ENCODE data around the gene NRG3. TPM values are rescaled to one million over a fixed set of nuclear protein-coding genes. Genes with fewer than 3 reads are reported as not detected.

Gene NRG3
- total and polyA plus RNA-seq, 2 of the 8 experiments (the other 6 are each of a cell fraction or from before 2014, with no cell fraction given), result 4.2 to 5.0 TPM

- H2BK120ac ChIP-seq (replicated peaks; ENCODE audit: low read depth, low read length), result no peak overlapping the region
- no peak overlapping the region for H4K5ac ChIP-seq (ENCODE audit: insufficient read length, low read depth, low read length)
- no peaks in the 10 kb centered on the region for H3K4me1 ChIP-seq (replicated peaks in 1 of 4; ENCODE audit: control insufficient read depth in 3 of 4, insufficient read depth in 4 of 4, low read length in 3 of 4)
- no peak overlapping the region for H3K56ac ChIP-seq (replicated peaks; ENCODE audit: insufficient read length, low read depth, low read length)
- ChIA-PET POLR2A (ENCODE audit: partially characterized antibody) (no interaction called here), CTCF (ENCODE audit: partially characterized antibody) (interaction anchor here (0.6 to 1.4 kb wide), 2 partner anchors 132 to 527 kb away, joined by 3 read pairs; no protein-coding TSS in a partner anchor)
- H3K23me2 ChIP-seq (ENCODE audit: low read depth, low read length), result no peaks in the 10 kb centered on the region
- H4K20me1 ChIP-seq (replicated peaks in 1 of 2; ENCODE audit: control insufficient read depth in 1 of 2, insufficient read depth in 2 of 2, low read length in 2 of 2), result no peaks in the 10 kb centered on the region
- 89% methylated on average over 3 of the region's 3 CpGs; no CpG with 5 or more reads in 1 of the 2 experiments for WGBS, 2 experiments (ENCODE audit: extremely low coverage in 1 of 2, insufficient coverage in 1 of 2, insufficient read length in 1 of 2, insufficient replicate concordance in 2 of 2, low coverage in 1 of 2, low lambda C conversion rate in 2 of 2, missing lambda C conversion rate in 1 of 2)
- H3K23ac ChIP-seq (ENCODE audit: insufficient read length), result no peak overlapping the region
- no peak overlapping the region for H3K4ac ChIP-seq (replicated peaks; ENCODE audit: insufficient read length, low read depth, low read length)
- no peaks in the 10 kb centered on the region for H3K79me2 ChIP-seq (ENCODE audit: control insufficient read depth in 1 of 2, insufficient read depth in 2 of 2, low read length in 2 of 2)
- H4K91ac ChIP-seq (replicated peaks; ENCODE audit: insufficient read length, low read length), result no peak overlapping the region
- H2BK15ac ChIP-seq (ENCODE audit: low read length), result no peak overlapping the region
- H3K79me1 ChIP-seq (ENCODE audit: low read depth, low read length), result no peaks in the 10 kb centered on the region; the same call in 1 of the 2 replicates
- H2AK5ac ChIP-seq (ENCODE audit: low read depth, low read length), result no peak overlapping the region
- H3K36me3 ChIP-seq (ENCODE audit: control insufficient read depth in 2 of 4, insufficient read depth in 4 of 4, low read length in 3 of 4), result no peaks in the 10 kb centered on the region; a peak in 1 of 8 replicates
- no peak overlapping the region for H3K4me3 ChIP-seq (ENCODE audit: extremely low read depth in 1 of 4, insufficient read depth in 2 of 4, low read depth in 3 of 4, low read length in 4 of 4)
- no peak overlapping the region for H3K4me2 ChIP-seq (ENCODE audit: insufficient read depth in 1 of 2, low read depth in 2 of 2, low read length in 2 of 2)
- peak overlapping the region; percentile 16 for H3K14ac ChIP-seq (ENCODE audit: insufficient read length)
- H4K8ac ChIP-seq (ENCODE audit: extremely low read depth, insufficient read depth, low read length), result no peak overlapping the region
- FAIRE-seq (no peak), DNase-seq (ENCODE audit: low read depth in 1 of 2, low spot score in 2 of 2) (no peak)
- H2AFZ ChIP-seq (ENCODE audit: low read length), result no peak overlapping the region
- no peaks in the 10 kb centered on the region for H3K27me3 ChIP-seq (replicated peaks in 1 of 4; ENCODE audit: control insufficient read depth in 3 of 4, extremely low read depth in 1 of 4, insufficient read depth in 3 of 4, low read length in 3 of 4)
- no peak overlapping the region for H3K18ac ChIP-seq (ENCODE audit: extremely low read depth, low read length)
- H2BK12ac ChIP-seq (ENCODE audit: low read depth, low read length), result no peak overlapping the region
- H3K9ac ChIP-seq (replicated peaks in 1 of 4; ENCODE audit: extremely low read depth in 1 of 4, low read depth in 3 of 4, low read length in 3 of 4), result no peak overlapping the region
- H3K27ac ChIP-seq (ENCODE audit: low read depth, low read length), result no peak overlapping the region
- no peak for TF ChIP-seq SIN3A (conservative IDR thresholded peaks at IDR 0.05 in 1 of 2, IDR thresholded peaks at IDR 0.05 in 1 of 2; ENCODE audit: low read depth in 1 of 2, low read length in 2 of 2)
- no peak for TF ChIP-seq SAP30 (IDR thresholded peaks at IDR 0.05; ENCODE audit: insufficient read depth, insufficient replicate concordance, low read length)
- no peaks in the 10 kb centered on the region for H3K9me3 ChIP-seq (ENCODE audit: insufficient read depth in 2 of 2, low read depth in 1 of 2, low read length in 1 of 2)
- no peak overlapping the region for H2BK5ac ChIP-seq (ENCODE audit: low read depth, low read length)
- H2BK20ac ChIP-seq (ENCODE audit: low read length), result no peak overlapping the region
Observed at GRCh38 chr10:82452046-82452445, 577.1 kb downstream of the NRG3 start.
